HG03025 (cell line): Measurements from ENCODE around the gene GPR143.
A peak's percentile ranks its signal among the peaks of the same experiment; 100 is the strongest.

ENCODE experiments used
- ATAC-seq: cut with Tn5 transposase; IDR thresholded peaks from one replicate; pipeline ENCODE4 v1.9.1; 2021; ENCODE audit warnings: mild to moderate bottlenecking, moderate library complexity; ENCODE audit not compliant: unreplicated experiment, low FRiP score

GPR143 gene

DNA sequence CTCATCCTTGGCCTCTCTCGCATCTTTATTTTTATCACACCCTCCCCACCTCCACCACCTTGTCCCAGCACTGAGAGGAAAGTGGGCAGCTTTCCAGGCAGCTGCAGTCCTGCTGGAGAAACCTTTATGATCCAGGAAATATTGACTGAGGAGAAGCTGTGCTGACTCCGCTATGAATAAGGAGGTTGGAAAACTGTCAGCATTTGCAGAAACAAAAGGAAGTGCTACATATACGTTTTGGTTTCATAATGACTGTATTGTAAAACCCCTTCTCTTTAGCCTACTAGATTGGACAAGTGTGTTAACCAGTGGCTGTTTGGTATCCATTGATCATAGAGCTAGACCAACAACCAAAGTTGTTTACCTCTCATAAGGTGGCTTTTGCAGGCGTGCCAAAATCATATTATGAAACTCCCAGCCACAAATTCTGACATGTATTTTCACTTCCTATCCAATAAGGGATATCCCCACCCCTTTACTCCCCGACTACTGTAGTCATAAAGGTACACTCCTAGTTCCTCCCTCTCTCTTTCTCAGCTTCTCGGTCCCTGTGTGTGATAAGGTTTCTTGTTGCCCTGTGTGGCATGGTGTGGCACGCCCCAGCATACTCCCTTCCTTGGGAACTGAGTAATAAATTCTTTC, 88.4 kb downstream of the GPR143 start:
- peak; percentile 98 for ATAC-seq

DNA sequence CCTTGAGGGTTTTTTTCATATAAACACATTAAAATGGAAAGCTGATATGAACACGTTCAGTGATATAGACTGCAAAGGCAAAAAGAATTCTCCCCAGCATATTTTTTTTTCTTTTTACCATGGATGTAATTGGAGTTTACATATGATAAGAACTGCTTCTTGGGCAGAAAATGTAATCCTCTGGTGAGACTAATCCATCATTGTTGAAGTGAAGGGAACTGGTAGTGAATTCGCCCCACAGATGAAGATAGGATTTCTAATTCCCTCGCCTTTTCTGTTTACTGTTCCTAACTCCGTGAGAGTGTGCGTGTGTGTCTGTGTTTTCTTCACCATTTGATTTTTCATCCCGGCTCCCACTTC, 88.9 kb downstream of the GPR143 start:
- ATAC-seq, result no peak

DNA sequence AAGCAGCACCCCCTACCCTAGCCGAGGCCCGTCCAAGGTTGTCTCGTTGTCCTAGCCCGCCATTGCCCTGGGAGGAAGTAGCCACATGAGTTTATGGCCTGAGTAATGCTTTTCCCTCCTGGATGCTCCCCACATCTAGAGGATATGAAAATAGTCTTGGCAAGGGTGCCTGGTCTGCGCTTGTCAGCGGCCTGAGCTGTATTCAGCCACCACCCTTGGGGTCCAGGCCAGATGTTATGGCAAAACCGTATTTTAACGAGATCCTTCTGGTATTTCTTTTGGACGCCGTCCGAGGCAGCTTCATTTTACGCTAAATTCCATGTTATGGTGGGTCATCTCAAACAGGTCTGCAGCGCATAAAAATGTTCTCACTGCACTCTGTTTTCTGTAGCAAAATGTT, 89.3 kb downstream of the GPR143 start:
- no peak for ATAC-seq
